MG63 (cell line): ENCODE measurements around the gene TFCP2. TPM values are rescaled to one million over a fixed set of nuclear protein-coding genes. Genes with fewer than 3 reads are reported as not detected.
"Not testable (repeated sequence)": the region's sequence is repeated elsewhere in the genome, so short reads cannot be mapped to it uniquely, and the experiment has no call there.

ENCODE experiments used
- DNase-seq: peaks from one replicate; pipeline ENCODE4 v3.0.0-alpha.2; 2020
- H3K27me3 ChIP-seq: fragments of 250-450 bp; sonication (Bioruptor Pico); 2 replicates; pipeline ENCODE4 v1.5.1; 2020; ENCODE audit warnings: mild to moderate bottlenecking, moderate library complexity
- H3K36me3 ChIP-seq: fragments of 250-450 bp; sonication (Bioruptor Pico); 2 replicates; pipeline ENCODE4 v1.5.1; 2020; ENCODE audit warnings: mild to moderate bottlenecking, moderate library complexity
- H3K4me3 ChIP-seq: fragments of 250-450 bp; sonication (Bioruptor Pico); 2 replicates; pipeline ENCODE4 v1.5.1; 2020; ENCODE audit warnings: mild to moderate bottlenecking, moderate library complexity
- H3K9me3 ChIP-seq: fragments of 250-450 bp; sonication (Bioruptor Pico); 2 replicates; pipeline ENCODE4 v1.5.1; 2020; ENCODE audit warnings: mild to moderate bottlenecking, moderate library complexity
- total RNA-seq: library from RNA; depleted of rRNA; stranded (reverse); fragments of >200 nt; shearing (Covaris generic); gene quantifications from 2 replicates; pipeline ENCODE4 v1.2.3, GENCODE V29; 2014; ENCODE audit warnings: low replicate concordance; rRNA removed

TFCP2 gene
- 13.0 and 14.7 TPM in 2 replicates for total RNA-seq

DNA sequence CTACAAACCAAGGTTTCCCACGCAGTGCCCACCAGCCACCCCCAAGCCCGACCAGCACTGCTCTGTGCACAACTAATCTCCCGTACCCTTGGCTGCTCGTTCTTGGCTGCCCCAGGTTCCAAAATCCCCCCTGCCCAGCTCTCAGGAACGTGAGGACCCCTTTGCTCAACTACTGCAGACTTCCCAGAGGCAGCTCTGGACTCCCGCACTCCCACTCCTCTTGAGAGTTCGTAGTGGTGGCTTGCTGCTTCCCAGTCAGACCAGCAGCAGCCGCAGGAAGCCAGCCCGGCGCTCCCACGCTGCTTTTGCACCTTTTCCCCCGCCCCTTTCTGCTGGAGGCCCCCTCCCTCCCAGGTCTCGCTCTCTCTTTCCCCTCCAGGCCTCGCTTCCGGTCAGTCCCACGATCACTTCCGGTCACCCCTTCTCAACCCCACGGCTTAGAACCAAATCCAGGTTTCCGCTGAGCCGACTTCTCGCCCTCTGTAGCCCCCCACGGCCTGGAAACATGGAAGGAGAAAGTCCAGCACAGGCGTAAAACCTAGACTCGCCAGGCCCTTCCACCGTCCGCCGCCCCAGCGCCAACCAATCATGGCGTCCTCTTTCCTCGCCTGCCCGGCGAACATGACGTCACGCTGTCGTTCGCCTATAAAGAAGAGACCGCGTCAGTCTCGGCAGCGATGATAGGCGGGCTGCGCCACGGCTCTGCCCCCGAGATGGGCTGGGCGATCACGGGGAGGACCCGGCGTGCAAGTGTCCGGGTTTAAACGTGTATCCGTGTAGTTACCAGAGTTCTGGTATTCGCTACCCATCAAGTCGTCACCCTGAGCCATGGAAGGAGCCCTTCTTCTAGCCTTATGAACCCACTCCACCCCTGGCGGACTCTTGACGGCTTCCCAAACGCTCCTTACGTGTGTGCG lies at the start of gene TFCP2:
Gene TFCP2, minus strand, starts transcription at position 621 of the 917 bp plus-strand sequence. CDS start 713 bp downstream, outside the sequence.
- no peaks in the 10 kb centered on the region for H3K27me3 ChIP-seq
- H3K36me3 ChIP-seq, result no peaks in the 10 kb centered on the region
- peak within 1 kb of the TSS; percentile 91 for H3K4me3 ChIP-seq
- H3K9me3 ChIP-seq, result no peaks in the 10 kb centered on the region
- DNase-seq, result peak; percentile 95

- Histone ChIP-seq H3K9me3 (no peaks in the 10 kb centered on the region), H3K27me3 (no peaks in the 10 kb centered on the region), H3K4me3 (no peak overlapping the region), H3K36me3 (no peaks in the 10 kb centered on the region)
- DNase-seq, result no peak
Observed at GRCh38 chr12:51222461-51222860, 49.5 kb upstream of the TFCP2 start.

GRCh38 chr12:51219857-51220256 lies 46.9 kb upstream of the TFCP2 start:
- not testable (repeated sequence) for H3K9me3 ChIP-seq, H3K27me3 ChIP-seq, H3K4me3 ChIP-seq, H3K36me3 ChIP-seq, DNase-seq

DNA sequence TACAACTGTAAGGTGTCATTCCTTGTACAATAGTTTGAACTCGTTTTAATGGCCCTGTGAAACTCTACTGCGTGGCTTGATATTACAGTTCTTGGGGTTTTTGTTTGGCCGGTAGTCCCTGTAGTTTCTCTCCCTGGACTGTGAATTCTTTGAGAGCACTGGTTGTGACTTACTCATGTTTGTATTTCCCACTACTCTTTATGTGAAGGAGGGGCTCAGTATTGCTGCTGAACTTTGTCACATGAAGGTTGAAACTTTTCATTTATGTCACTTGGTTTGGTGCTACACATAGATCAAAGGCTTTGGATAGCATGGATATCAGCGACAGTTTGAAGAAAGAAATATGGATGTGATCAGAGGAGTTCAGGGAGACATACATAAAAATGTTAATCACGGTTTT lies 46.4 kb upstream of the TFCP2 start:
- Histone ChIP-seq H3K9me3 (no peaks in the 10 kb centered on the region), H3K36me3 (0 out of 2 replicates have a peak, but pooled peaks cover 2% of the 10 kb centered on the region), H3K27me3 (no peaks in the 10 kb centered on the region), H3K4me3 (peak overlapping the region; percentile 69)
- no peak for DNase-seq

DNA sequence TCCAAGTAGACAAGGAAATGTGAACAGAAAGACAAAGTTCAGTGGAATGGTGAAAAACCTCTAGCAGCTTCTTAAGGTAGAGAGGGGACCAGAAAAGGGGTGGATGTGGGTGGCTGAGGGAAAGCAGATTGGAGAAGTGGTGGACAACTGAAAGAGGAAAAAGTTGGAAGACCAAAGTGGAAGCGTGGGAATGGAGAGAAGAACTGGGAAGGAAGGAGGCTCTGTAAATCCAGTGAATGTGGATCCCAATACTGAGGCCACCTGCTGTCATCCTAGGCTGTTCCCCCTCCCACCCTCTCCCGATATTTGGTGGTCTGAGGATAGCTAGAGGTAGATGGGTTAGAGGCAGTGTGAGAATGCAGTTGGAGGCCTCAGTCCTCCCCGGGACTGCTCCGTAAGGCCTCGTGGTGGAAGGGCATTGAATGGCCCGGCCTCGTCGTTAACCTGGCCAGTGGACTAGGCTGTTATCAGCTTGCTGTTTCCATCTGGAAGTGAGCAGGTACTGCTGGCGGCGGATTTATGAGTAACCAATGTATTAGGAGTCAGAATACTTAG lies 45.7 kb upstream of the TFCP2 start:
- DNase-seq, result peak; percentile 16
- Histone ChIP-seq H3K36me3 (0 out of 2 replicates have a peak, but pooled peaks cover 2% of the 10 kb centered on the region), H3K27me3 (no peaks in the 10 kb centered on the region), H3K9me3 (no peaks in the 10 kb centered on the region), H3K4me3 (peak overlapping the region; percentile 69)

GRCh38 chr12:51217968-51218606 lies 45.2 kb upstream of the TFCP2 start, which contains the start of gene POU6F1:
TSS of gene POU6F1 (minus strand) at chr12:51218062. CDS start at chr12:51206836, 11,226 bp downstream.
- H3K36me3 ChIP-seq, result 0 out of 2 replicates have a peak, but pooled peaks cover 2% of the 10 kb centered on the region
- no peaks in the 10 kb centered on the region for H3K27me3 ChIP-seq
- H3K9me3 ChIP-seq, result no peaks in the 10 kb centered on the region
- DNase-seq, result peak; percentile 77
- H3K4me3 ChIP-seq, result peak within 1 kb of the TSS; percentile 69

- DNase-seq, result peak; percentile 61
- Histone ChIP-seq H3K36me3 (0 out of 2 replicates have a peak, but pooled peaks cover 2% of the 10 kb centered on the region), H3K27me3 (no peaks in the 10 kb centered on the region), H3K4me3 (peak overlapping the region; percentile 69), H3K9me3 (no peaks in the 10 kb centered on the region)
Observed at GRCh38 chr12:51217133-51217967, 44.4 kb upstream of the TFCP2 start.

- Histone ChIP-seq H3K9me3 (no peaks in the 10 kb centered on the region), H3K27me3 (no peaks in the 10 kb centered on the region), H3K36me3 (0 out of 2 replicates have a peak, but pooled peaks cover 2% of the 10 kb centered on the region), H3K4me3 (peak overlapping the region; percentile 69)
- no peak for DNase-seq
Observed at GRCh38 chr12:51216642-51217041, 43.7 kb upstream of the TFCP2 start.

GRCh38 chr12:51214895-51215294 lies 42.0 kb upstream of the TFCP2 start:
- H3K27me3 ChIP-seq, result no peaks in the 10 kb centered on the region
- H3K36me3 ChIP-seq, result 0 out of 2 replicates have a peak, but pooled peaks cover 2% of the 10 kb centered on the region
- H3K4me3 ChIP-seq, result no peak overlapping the region
- H3K9me3 ChIP-seq, result no peaks in the 10 kb centered on the region
- no peak for DNase-seq

DNA sequence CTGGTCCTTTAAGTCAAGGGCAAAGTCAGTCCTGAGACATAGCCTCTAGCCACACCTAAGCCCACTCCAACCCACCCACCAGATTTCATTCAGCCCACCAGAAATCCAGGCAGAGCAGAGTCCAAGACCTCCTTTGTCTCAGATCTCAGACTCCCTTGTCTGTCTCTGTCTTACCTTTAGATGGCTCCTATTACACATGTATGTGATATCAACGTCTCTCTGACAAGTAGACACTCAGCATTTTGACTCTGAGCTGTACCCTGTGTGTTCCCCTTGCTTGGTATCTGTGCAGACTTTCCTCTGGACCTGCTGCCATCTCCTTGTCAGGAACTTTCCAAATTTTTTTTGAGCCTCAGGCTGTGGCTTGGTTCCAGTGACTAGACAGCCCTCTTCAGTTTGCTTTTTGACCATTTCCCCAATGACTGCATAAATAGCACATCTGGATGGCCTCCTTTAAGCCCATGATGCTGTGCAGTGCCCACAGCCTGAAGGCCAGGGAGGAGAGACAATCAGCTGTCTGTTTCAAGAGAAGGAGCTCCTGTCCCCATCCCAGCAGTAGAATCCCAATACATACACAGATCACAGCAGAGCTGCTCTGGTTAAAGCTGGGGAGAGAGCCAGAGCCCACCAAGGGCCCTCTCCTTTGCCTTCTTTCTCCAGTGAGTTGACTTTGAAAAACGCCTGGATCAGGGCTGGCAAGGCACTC lies 37.9 kb upstream of the TFCP2 start:
- peaks cover 5% of the 10 kb centered on the region; the same call in 1 of the 2 replicates for H3K36me3 ChIP-seq
- no peaks in the 10 kb centered on the region for H3K27me3 ChIP-seq
- DNase-seq, result no peak
- H3K9me3 ChIP-seq, result no peaks in the 10 kb centered on the region
- no peak overlapping the region for H3K4me3 ChIP-seq

- no peaks in the 10 kb centered on the region for H3K27me3 ChIP-seq
- no peak for DNase-seq
Observed at GRCh38 chr12:51209259-51209658, 36.3 kb upstream of the TFCP2 start.

DNA sequence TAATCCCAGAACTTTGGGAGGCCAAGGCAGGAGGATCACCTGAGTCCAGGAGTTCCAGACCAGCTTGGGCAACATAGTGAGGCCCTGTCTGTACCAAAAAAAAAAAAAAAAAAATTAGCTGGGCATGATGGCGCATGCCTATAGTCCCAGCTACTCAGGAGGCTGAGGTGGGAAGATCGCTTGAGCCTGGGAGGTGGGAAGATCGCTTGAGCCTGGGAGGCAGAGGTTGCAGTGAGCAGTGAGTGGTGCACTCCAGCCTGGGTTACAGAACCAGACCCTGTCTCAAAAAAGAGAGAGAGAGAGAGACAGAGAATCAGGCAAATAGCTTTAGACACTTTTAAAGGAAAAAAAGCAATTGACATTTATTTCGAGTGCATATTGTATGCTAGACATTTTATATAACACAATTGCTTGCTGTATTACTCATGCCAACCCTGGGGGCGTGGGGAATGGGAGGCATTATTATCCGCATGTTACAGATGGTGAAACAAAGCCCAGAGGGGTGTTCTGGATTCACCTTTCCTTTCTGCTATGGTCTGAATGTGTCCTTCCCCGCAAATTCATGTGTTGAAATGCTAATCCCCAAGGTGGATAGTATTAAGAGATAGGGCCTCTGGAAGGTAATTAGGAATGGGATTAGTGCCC lies 35.2 kb upstream of the TFCP2 start:
- peaks cover 3% of the 10 kb centered on the region; the same call in 1 of the 2 replicates for H3K36me3 ChIP-seq
- no peaks in the 10 kb centered on the region for H3K27me3 ChIP-seq
- DNase-seq, result no peak
- no peaks in the 10 kb centered on the region for H3K9me3 ChIP-seq
- H3K4me3 ChIP-seq, result no peak overlapping the region

More at GRCh38 chr12:51209259-51209658, 36.3 kb upstream of the TFCP2 start:
- Histone ChIP-seq H3K36me3 (peaks cover 3% of the 10 kb centered on the region; the same call in 1 of the 2 replicates), H3K4me3 (no peak overlapping the region), H3K9me3 (no peaks in the 10 kb centered on the region)

GRCh38 chr12:51205350-51205749 lies 32.4 kb upstream of the TFCP2 start:
- DNase-seq, result no peak
- Histone ChIP-seq H3K4me3 (no peak overlapping the region), H3K9me3 (no peaks in the 10 kb centered on the region), H3K36me3 (peaks cover 3% of the 10 kb centered on the region; the same call in 1 of the 2 replicates), H3K27me3 (no peaks in the 10 kb centered on the region)

DNA sequence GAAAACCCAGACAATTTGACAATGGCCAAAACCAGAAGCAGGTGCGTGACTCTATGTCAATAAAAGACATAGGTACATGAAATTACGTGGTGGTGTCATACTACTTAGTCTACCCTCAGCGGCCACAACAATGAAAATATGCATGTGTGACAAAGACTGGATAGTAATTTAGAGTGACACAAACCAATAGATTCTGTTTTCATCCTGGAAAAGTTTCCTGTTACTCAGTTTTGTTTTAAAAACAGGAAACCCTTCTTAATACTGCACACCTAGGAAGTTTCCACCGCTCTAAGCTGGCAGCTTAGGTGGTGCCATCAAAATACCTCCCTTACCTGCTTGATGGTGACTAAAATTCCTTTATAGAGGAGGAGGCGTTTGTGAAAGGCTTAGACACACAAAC lies 29.8 kb upstream of the TFCP2 start:
- no peak overlapping the region for H3K4me3 ChIP-seq
- no peak for DNase-seq
- H3K9me3 ChIP-seq, result no peaks in the 10 kb centered on the region
- H3K27me3 ChIP-seq, result no peaks in the 10 kb centered on the region
- no peaks in the 10 kb centered on the region for H3K36me3 ChIP-seq

GRCh38 chr12:51200806-51201205 lies 27.9 kb upstream of the TFCP2 start:
- Histone ChIP-seq H3K36me3 (no peaks in the 10 kb centered on the region), H3K9me3 (no peaks in the 10 kb centered on the region), H3K27me3 (no peaks in the 10 kb centered on the region), H3K4me3 (no peak overlapping the region)
- DNase-seq, result peak; percentile 53
